NOMO-1 (cell line): Measurements from ENCODE around the gene ABCC3.

Experiments used
- DNase-seq, 2 experiments: peaks; one replicate each; lab custom pipeline; 2025; ENCODE audit not compliant: unreplicated experiment in 2 of 2; lab: John Stamatoyannopoulos, UW

The ABCC3 gene

DNA sequence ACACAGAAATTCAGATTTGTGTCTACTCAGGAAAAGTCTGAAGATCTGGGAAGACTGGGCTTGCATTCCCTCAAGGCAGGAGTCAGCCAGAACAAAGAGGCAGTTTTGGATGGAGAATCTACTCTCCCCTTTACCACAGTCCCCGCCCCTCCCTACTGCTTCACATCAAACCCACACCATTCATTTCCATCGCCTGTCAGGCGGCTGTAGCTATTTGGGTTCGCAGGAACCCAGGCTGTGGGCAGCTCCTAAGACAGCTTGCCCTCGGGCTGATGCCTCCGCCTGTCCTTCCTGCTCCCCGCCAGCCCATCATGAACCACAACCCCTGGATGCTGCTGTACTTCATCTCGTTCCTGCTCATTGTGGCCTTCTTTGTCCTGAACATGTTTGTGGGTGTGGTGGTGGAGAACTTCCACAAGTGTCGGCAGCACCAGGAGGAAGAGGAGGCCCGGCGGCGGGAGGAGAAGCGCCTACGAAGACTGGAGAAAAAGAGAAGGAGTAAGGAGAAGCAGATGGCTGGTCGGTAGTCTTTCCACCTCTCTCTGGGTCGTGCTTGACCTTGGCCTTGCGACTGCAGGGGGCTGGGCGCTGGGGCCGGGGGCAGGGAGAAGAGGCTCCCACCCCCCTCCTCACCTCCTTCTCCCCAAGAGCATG lies 27.0 kb upstream of the ABCC3 start:
- no peak for DNase-seq

- no peak for DNase-seq
These were observed 25.8 kb upstream of the ABCC3 start for GRCh38 chr17:50608700-50609379.

GRCh38 chr17:50609380-50610074 lies 25.2 kb upstream of the ABCC3 start:
- DNase-seq = no peak

DNA sequence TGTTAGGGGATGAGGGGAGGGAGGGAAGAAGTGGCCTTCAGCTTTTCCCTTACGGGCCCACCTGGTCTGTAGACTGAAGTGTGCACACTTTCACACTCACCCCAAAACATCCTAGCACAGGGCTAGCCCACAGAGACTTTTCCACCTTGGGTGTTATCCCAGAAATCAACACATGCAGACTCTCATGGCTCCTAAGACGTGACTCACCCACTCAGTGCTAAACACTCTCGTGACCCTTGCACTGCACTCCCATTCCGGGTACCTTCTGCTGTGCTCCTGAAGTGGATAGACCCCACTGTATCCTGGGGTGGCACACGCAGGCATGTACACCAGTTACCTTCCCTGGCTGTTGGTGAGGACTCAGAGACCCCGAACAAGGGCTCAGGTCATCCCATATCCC lies 23.0 kb upstream of the ABCC3 start:
- DNase-seq = no peak

- no peak for DNase-seq
These were observed 22.4 kb upstream of the ABCC3 start for GRCh38 chr17:50612281-50612680.

DNA sequence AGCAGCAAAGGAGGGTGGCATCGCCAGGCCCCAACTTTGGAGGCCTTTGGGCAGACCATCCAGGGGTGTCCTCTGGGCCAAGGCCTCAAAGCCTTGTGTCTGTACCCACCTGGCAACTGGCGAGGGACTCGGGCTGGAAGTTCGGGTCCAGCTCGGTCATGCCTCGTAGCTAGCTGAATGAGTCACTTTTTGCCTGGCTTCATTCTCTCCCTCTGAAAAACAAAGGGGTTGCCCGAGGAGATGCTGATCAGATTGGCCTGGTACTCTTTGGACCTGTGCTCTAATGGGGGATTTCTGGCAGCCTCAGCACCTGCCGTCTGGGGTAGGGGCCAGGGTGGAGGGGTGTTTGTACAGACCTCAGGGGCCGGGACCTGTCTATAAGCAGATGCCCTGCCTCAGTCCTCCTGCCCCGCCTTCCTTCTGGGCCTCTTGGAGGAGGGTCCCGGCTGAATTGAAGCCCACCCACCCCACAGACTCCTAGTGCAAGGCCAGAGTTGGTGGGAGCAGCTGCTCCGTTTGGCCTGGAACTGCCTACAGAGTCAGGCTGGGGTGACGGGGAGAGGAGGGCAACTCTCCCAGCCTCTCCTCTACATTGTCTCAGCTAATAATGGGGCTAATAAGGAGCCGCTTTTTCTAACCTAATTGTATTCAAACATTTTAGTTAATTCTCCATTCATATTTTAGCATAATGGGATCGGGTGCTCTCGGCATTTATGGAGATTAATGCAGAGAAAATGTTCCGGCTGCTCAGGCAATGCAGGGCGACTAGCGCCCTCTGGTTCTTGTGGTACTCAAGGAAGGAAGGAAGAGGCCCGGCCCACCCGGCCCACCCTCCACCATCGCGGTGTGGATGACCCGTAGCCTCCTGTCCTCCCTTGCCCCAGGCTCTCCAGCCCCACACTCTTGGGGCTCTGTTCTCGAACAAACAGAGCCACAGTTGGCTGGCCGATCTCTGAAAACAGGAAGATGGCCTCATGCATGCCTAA lies 21.4 kb upstream of the ABCC3 start:
- no peak for DNase-seq

- no peak for DNase-seq
These were observed 20.1 kb upstream of the ABCC3 start for GRCh38 chr17:50614471-50615051.

GRCh38 chr17:50615828-50616227 lies 18.9 kb upstream of the ABCC3 start:
- no peak for DNase-seq

GRCh38 chr17:50618300-50618699 lies 16.4 kb upstream of the ABCC3 start:
- no peak for DNase-seq

- peak; percentile 58 to 69 for DNase-seq
These were observed 15.7 kb upstream of the ABCC3 start for GRCh38 chr17:50618941-50619340.

DNA sequence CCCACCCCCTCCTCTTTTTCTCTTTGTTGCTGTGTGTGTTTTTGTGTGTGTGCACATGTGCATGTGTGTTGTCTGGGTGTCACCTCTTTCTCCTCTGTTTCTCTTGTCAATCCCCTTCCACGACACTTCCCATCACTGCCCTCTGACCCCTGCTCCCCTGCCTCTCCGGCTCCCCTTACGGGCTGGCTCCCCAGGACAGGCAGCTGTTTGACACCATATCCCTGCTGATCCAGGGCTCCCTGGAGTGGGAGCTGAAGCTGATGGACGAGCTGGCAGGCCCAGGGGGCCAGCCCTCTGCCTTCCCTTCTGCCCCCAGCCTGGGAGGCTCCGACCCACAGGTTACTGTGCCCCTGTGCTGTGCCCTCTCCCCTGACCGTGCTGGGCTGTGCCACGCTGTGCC lies 15.2 kb upstream of the ABCC3 start:
- no peak for DNase-seq

DNA sequence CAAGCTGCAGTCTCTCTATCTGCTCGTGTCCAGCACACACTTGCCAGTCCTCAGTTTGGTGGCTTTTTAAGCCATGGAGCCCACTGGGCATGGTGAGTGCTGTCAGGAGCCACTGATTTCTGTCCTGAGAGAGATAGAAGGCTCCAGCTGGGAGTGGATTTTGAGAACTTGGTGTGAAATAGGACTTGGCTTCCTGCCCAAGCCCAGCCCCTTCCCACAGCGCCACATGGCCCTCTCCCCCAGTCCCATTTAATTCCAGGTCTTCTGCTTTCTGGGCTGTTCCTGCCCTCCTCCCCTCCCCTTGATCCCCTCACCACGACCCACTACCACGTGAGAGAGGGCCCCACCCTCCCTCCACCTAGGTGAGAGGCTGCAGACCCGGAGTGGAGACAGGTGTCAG lies 14.4 kb upstream of the ABCC3 start:
- DNase-seq = no peak

DNA sequence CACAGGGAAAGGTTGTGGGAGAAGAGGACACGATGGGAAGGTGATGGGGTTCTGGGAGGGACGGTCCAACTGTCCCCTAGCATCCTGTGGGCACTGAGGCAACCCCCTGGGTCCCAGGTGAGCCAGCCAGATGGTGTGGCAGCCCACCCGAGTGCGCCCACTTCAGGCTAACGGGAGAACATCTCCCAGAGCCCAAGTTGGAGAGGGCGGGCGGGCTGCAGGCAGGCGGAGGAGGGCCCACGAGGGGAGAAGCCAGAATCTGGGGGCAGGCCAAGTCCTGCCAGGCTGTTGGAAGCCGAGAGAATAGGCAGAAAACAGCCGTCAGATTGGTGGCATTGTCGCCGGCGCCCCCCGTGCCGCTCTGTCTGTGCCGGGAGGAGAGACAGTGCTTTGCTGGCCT lies 13.8 kb upstream of the ABCC3 start:
- DNase-seq = no peak

DNA sequence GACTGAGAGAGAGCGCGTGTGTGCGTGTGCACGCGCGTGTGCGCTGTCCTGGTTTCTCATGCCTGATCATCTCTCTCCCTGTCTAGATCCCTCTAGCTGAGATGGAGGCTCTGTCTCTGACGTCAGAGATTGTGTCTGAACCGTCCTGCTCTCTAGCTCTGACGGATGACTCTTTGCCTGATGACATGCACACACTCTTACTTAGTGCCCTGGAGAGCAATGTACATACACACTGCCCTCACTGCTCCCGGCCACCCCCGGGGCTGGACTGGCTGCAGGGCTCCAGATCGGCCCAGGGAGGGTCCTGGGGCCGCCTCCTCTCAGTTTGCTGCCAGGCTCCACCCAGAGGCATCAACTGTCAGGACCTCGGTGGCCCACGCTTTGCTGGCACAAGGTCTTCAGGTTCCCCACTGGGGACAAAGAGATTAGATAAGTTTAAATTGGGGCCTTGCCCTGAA lies 13.1 kb upstream of the ABCC3 start:
- no peak for DNase-seq

- DNase-seq = no peak
These were observed 10.3 kb upstream of the ABCC3 start for GRCh38 chr17:50624321-50624934.

DNA sequence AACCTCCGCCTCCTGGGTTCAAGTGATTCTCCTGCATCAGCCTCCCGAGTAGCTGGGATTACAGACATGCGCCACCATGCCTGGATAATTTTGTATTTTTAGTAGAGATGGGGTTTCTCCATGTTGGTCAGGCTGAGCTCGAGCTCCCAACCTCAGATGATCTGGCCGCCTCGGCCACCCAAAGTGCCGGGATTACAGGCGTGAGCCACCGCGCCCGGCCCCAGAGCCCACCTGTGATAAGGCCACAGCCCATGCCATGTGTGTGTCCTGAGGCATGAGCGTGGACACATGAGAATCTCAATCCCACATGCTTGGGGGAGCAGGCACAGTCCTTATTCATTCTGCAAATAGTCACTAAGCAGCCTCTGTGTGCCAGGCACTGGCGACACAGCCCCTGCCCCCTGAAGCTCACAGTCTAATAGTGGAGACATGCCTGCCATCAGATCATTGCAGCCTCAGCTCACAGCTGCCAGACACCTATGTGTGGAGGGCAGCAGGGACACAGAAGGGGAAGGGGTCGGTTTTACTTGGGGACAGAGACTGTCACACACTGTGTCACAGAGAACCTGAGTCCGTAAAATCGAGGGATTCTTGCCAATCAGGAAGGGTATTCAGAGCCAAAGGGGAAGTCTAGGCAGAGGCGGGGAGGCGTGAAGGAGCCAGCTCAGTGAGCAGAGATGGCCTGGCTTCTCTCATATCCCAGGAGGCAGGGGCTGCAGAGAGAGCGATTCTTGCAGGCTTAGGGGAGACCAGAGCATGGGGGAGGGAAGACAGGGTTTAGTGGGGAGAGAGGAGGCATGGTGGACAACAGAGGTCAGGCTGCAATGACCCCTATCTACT lies 9.4 kb upstream of the ABCC3 start:
- no peak for DNase-seq

DNA sequence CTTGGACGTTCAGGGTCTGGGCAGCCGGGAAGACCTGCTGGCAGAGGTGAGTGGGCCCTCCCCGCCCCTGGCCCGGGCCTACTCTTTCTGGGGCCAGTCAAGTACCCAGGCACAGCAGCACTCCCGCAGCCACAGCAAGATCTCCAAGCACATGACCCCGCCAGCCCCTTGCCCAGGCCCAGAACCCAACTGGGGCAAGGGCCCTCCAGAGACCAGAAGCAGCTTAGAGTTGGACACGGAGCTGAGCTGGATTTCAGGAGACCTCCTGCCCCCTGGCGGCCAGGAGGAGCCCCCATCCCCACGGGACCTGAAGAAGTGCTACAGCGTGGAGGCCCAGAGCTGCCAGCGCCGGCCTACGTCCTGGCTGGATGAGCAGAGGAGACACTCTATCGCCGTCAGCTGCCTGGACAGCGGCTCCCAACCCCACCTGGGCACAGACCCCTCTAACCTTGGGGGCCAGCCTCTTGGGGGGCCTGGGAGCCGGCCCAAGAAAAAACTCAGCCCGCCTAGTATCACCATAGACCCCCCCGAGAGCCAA lies 8.6 kb upstream of the ABCC3 start:
- DNase-seq = peak; percentile 43

DNA sequence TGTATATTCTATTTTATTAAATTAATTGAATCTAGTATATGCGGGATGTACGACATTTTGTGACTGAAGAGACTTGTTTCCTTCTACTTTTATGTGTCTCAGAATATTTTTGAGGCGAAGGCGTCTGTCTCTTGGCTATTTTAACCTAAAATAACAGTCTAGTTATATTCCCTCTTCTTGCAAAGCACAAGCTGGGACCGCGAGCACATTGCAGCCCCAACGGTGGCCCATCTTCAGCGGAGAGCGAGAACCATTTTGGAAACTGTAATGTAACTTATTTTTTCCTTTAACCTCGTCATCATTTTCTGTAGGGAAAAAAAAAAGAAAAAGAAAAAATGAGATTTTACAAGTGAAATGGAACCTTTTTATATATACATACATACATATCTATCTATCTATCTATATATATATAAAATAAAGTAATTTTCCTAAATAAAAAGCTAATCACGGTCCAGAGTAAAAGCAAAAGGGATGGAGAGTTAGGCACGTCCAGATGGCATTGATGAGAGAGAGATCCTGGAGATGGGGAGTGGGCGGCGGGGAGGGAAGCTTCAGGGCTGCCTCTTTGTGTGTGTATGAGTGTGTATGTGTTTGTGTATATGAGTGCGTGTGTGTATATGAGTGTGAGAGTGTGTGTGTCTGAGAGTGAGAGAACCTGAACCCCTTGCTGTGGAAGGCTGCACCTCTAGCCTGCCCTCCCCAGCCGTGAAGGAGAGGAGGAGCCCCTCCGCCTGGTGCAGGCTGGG lies 7.5 kb upstream of the ABCC3 start:
- DNase-seq = no peak
